GM10266 (cell line): ENCODE data around the gene HOXA11.

Source experiments
- DNase-seq: peaks from one replicate; pipeline ENCODE4 v3.0.0; 2012; ENCODE audit errors: extremely low spot score
- TF ChIP-seq, protein P1 (sequence below): IDR thresholded peaks from 2 replicates; pipeline ENCODE4 v1.5.1; 2012; ENCODE audit warnings: mild to moderate bottlenecking, low read depth; ENCODE audit not compliant: control insufficient read depth, insufficient read depth; ENCODE audit errors: missing control alignments

The HOXA11 gene

DNA sequence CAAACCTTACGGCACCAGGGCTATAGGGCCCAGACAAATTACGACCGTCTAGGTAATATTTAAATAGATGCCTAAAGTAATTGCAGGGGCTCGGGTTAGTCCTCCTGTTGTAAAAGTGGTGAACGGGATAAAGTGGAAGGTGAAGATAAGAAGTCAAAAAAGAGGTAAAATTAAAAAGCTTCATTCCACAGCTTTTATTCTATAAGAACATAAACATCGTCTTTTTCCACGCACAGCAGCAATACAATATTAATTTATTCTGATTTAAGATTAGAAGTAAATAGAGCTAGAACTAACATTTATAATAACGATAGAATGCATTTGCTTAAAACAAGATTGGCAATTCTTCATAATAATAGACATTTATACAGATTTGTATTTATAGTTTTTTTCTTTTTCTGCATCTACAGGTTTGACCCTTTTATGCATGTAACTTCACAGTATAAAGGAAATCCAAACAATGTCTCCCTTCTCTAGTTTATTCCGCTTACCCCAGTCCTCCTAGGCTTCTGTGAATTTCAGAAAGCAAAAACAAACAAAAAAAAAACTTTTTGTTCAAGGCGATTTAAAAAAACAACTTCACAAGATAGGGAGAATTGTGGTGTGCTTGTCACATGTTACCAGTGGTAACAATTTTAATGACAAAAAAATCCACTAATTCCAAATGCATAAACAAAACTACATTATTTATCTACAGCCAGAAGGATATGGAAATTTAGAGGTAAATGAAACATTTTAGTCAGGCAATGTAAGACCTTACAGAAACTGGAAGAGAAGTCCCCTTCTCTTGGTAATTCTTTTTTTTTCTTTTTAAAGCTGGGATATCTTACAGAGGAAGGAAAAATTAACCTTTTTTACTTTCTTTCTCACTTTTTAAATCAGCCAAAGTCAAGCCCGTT is 14.4 kb downstream of the HOXA11 start:
- TF ChIP-seq, protein P1, sequence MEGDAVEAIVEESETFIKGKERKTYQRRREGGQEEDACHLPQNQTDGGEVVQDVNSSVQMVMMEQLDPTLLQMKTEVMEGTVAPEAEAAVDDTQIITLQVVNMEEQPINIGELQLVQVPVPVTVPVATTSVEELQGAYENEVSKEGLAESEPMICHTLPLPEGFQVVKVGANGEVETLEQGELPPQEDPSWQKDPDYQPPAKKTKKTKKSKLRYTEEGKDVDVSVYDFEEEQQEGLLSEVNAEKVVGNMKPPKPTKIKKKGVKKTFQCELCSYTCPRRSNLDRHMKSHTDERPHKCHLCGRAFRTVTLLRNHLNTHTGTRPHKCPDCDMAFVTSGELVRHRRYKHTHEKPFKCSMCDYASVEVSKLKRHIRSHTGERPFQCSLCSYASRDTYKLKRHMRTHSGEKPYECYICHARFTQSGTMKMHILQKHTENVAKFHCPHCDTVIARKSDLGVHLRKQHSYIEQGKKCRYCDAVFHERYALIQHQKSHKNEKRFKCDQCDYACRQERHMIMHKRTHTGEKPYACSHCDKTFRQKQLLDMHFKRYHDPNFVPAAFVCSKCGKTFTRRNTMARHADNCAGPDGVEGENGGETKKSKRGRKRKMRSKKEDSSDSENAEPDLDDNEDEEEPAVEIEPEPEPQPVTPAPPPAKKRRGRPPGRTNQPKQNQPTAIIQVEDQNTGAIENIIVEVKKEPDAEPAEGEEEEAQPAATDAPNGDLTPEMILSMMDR = no peak
- DNase-seq = no peak

DNA sequence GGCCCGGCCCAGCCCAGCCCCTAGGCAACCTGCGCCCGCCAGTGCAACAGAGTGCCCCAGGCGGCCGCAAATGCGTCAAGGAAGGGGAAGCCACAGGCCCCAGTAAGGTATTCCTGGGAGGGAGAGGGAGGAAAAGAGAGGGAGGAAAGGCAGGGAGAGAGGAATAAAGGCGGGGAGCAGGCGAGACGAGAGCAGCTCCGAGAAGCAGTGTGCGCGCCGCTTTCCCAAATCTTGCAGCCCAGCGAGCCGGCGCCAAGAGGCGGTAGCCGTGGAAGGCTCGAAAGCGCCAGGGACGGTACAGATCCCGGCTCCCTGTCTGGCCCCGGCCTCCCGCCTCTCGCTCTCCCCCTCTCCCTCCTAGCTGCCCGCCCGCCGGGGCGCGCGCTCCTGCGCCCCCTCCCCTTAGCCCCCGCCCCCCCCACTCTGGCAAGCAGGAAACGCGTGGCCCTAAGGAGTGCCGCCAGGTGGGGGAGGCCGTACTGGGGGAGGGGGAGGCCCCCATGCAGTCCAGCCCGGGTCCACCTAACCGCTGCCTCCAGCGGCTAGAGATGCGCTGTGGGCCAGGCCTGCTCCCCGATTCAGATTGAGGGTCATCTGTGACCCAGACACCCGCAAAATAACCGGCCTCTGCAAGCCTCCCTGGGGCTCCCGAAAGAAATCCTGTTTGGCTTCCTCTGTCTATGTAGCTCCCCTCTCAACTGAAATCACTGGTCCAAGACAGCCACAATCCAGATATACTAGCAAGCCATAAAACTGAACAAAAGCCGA is 15.2 kb downstream of the HOXA11 start:
- DNase-seq = no peak
- TF ChIP-seq, protein P1 = no peak

DNA sequence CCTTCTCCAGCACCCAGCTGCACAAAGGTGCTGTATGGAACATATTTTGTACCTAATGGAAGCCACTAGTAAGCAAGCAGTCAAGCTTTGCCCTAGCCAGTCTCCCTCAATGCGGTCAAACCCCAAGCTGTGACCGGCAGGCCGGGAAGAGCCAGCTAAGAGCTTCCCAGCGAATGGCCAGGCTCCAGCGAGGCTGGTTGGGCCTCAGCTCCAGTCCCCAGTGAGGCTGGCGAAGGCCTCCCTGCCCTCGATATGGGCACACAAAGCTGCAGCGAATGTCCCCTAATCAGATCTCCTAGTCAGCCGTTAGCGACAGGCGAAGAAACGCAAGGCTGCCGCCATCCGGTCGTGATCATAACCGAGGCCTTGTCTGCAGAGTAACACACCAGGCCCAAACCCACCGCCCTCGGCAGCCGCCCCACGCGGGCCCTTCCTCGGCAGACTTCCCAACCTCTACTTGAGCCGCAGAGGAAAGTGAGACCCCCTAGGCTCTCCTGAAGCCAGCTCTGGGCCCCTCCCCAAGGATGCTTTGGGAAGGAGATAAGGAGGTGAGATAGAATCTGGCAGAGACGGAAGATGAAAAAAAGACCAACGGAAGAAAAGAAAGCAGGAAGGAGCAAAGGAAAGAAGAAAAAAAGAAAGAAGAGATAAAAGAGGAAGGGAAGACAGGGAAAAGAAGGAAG is 16.6 kb downstream of the HOXA11 start:
- DNase-seq = no peak
- TF ChIP-seq, protein P1 = no peak

DNA sequence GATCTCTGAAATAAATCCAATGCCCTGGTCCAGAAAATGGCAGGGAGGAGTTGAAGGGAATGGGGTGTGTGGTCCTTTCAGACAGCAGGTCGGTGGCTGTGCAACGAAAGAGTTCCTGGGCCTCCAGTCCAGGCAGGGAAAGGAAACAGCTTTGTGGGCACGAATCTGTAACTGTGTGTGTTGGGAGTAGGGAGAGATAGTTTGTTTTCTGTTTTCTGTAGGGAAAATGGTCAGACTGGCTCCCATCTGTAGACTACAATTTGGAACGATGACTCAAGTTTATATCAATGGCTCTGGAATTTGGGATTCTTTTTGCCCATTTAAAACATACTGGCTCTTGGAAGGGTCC is 17.1 kb downstream of the HOXA11 start:
- DNase-seq = no peak
- TF ChIP-seq, protein P1 = no peak

DNA sequence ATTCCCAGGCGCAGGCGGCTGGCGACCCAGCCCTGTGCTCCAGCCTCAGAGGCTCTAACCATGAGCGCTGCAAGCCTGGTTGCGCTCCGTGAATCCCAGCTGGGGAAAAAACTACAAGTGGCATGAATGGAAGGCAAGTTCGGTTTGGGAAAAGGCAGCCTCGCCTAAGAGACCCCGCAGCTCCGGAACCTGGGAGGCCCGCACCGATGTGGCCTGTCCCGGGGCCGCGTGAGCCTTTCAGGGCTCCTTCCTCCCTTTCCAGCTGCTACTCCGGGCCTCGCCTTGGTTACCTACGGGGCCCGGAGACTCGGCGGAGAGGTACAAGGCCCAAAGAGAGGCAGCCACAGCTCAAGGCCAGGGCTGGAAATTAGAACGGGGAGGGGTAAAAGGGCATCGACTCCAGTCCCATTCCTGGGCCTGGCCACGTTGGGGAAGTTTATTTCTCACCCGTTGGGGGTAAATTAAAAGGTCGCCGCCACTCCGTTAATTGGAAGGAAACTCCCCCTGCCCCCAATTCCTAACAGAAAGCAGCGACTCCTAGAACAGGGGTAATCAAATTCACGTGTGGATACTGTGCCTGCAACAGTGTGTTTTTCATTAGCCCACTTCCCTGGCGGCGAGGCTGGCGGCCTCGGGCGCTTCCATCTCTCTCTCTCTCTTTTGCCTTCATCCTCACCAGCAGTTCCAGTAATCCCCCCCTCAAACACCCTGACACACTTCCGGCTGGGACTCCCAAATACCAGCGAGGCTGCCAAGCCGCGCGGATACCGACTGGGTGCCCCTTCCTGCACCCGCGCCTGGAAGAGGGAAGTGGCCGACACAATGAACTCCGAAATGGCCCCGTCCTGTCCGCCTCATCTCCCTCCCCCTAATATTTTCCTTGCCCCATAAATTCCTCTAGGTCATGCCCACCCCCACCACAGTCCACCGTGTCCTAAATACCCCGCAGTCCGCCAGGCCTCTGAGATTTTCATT is 18.2 kb downstream of the HOXA11 start:
- TF ChIP-seq, protein P1 = no peak
- DNase-seq = no peak

DNA sequence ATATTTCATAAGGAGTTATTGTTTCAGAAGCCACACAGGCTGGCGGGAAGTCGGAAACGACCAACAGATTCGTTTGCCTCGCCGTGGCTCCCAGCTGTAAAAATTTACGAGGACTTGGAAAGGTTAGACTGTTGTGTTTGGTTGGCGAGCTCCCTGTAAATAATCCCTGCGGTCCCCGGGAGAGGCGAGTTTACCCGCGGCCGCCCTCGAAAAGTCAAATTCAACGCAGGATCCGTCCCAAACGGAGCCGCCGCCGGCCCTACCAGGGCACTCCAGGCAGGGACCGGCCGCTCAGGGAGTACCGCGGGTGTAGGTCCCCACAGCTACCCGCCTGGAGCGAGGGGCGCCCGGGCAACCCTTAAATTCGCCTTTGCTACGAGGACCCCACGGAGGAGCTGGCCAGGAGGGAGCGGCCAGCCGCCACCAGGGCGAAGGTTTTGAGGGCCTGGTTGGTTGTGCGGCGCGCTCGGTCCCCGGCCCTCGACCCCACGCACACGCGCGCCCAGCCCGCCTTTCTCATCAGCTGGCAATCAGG is 19.0 kb downstream of the HOXA11 start:
- TF ChIP-seq, protein P1 = no peak
- no peak for DNase-seq
